Activated CD8-positive, alpha-beta memory T cell treated with anti-CD3 and anti-CD28 coated beads for 36 hours (primary cell): ENCODE measurements around the gene INTS15. TPM values are rescaled to one million over a fixed set of nuclear protein-coding genes. Genes with fewer than 3 reads are reported as not detected.

Experiments used
- CTCF ChIA-PET: fragments of 350-600 bp; sonication (Branson Sonifier 250); formaldehyde crosslinking; loops from one replicate; lab custom pipeline; 2021; ENCODE audit warnings: antibody characterized with exemption; lab: Charles Lee
- POLR2A ChIA-PET: fragments of 350-600 bp; sonication (Branson Sonifier 250); formaldehyde crosslinking; loops from one replicate; lab custom pipeline; 2021; ENCODE audit warnings: antibody characterized with exemption; lab: Charles Lee
- total RNA-seq, 2 experiments: library from RNA; stranded (reverse); gene quantifications; one replicate each; pipeline ENCODE4 v1.2.3, GENCODE V29; 2021

Gene INTS15
- 10 to 100 TPM; 38.2 to 39.6 TPM for total RNA-seq

DNA sequence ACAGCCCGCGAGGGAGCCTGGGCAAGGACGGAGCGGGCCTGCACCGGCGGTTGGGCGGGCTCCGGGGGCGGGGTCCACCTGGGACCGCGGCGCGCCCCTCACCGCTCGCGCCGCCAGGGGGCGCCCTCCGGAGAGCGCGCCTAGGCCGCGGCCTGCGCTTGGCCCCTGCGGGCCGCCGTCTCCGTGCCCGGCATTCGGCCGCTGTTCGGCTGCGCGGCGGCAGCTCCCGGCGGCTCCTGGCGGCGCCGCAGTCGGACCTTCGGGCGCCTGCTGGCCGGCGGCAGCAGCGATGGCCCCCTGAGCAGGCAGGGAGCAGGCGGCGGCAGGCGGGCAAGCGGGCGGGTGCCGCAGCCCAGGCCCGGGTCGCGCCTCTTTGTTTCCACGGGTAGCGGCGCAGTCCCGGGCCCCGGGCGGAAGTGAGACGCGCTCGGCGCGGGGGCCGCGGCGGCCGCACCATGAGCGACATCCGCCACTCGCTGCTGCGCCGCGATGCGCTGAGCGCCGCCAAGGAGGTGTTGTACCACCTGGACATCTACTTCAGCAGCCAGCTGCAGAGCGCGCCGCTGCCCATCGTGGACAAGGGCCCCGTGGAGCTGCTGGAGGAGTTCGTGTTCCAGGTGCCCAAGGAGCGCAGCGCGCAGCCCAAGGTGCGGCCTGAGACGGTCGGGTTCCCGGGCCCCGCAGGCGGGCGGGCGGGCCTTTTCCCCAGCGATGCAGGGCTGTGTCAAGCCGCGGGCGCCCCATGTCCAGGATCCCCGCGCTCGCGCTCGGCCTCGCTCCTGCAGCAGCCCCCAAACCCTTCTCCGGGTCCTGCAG is at the start of gene INTS15:
Gene INTS15, plus strand, starts transcription at position 193 of the 816 bp plus-strand sequence. Its CDS starts 263 bp downstream, at position 456.
- POLR2A ChIA-PET: interaction anchor here (0.5 to 1.4 kb wide), 4 partner anchors 9 to 757 kb away, joined by 3 to 4 read pairs (median 4); no protein-coding TSS in a partner anchor

DNA sequence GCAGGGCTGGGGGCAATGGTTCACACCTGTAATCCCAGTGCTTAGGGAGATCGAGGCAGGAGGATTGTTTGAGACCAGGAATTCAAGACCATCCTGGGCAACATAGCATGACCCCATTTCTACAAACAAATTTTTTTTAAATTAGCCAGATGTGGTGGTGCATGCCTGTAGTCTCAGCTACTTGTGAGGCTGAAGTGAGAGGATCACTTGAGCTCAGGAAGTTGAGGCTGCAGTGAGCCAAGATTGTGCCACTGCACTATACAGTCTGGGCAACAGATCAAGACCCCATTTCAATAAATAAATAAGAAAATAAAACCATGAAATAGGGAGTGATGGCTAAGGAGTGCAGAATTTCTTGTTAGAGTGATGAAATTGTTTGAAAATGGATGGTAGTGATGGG is 47.5 kb upstream of the INTS15 start:
- CTCF ChIA-PET: no interaction called here

More for the DNA sequence above, at the start of gene INTS15:
- CTCF ChIA-PET: interaction anchor here (0.9 to 1.4 kb wide), 5 partner anchors 12 to 75 kb away, joined by 3 to 6 read pairs (median 4); no protein-coding TSS in a partner anchor

DNA sequence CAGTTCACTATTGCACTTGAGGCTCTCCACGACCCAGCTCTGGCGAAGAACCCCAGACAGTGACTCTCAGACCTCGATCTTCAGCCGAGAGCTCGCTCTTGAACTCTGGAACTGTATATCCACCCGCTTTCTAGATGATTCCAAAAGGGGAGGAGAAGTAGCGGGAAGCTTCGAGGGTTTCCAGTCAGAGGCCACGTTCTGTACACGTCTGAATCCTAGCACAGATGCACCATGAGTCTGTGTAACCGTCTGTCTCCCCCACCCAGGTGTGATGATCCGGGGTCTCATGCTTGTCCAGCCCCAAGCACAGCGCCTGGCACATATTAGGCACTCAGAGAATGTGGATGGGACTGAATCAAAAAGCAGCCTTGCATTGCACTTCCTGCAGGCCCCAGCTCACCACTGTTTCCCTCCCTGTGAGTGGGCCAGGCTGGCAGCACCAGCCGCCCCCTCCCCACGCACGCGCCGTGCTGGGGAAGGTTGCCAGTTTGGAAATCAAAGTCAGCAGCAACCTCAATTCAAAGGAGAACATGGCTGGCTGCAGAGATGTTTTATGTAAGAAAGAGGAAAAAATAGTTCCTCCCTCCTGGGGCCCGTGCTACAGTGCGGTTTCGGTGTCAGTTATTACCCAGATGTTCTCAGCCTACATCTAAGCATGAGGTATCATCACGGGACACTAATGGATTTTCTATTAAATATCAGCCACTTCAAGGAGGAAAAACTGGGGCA is 44.3 kb upstream of the INTS15 start:
- ChIA-PET POLR2A (interaction anchor here (0.5 kb wide), 1 partner anchor 1033 kb away, joined by 3 read pairs; no protein-coding TSS in a partner anchor), CTCF (no interaction called here)

More for the DNA sequence above, 47.5 kb upstream of the INTS15 start:
- POLR2A ChIA-PET: no interaction called here

GRCh38 chr7:6546498-6547251 is 43.1 kb upstream of the INTS15 start:
- POLR2A ChIA-PET: no interaction called here
- CTCF ChIA-PET: no interaction called here

DNA sequence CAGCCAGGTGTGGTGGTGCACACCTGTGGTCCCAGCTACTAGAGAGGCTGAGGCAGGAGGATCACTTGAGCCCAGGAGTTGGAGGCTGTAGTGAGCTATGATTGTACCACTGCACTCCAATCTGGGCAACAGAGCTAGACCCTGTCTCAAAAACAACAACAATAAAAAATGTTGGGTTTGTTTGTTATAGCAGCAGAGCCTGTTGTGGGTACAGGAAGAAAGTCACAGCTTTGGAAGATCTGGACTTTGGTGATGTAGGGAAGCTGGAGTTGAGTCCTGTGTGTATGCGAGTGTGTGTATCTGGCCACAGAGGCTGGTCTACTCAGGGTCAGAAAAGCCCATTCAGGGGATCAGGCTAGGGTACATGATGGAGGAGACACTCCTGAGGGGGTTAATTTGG is 42.4 kb upstream of the INTS15 start:
- POLR2A ChIA-PET: no interaction called here
- CTCF ChIA-PET: interaction anchor here (1.0 kb wide), 1 partner anchor 45 kb away, joined by 3 read pairs; no protein-coding TSS in a partner anchor

DNA sequence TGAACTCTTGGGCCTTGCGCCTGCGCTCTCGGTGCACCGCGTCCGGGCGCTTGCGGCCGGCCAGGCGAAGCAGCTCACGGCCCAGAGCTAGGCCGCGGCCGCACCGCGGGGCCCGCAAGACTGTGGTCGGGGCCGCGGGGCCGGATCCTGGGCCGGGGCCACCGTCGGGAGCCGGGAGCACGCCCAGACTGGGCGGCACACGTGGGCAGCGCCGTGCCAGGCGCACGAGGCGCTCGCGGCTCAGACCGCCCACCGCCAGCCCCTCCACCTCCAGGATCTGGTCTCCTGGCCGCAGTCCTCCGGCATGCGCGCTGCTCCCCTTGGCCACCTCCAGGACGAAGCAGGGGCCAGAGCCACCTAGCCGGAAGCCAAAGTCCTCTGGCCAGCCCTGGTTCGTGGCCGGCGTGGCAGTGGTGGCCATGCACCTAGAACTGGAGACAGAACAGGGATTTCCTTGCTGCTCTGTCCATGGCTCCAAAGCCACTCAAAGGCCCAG is 38.8 kb upstream of the INTS15 start, which contains the start of gene GRID2IP:
Gene GRID2IP, minus strand, starts transcription at position 446 of the 496 bp plus-strand sequence. Its CDS starts 25 bp downstream, at position 421.
- CTCF ChIA-PET: no interaction called here
- POLR2A ChIA-PET: no interaction called here

DNA sequence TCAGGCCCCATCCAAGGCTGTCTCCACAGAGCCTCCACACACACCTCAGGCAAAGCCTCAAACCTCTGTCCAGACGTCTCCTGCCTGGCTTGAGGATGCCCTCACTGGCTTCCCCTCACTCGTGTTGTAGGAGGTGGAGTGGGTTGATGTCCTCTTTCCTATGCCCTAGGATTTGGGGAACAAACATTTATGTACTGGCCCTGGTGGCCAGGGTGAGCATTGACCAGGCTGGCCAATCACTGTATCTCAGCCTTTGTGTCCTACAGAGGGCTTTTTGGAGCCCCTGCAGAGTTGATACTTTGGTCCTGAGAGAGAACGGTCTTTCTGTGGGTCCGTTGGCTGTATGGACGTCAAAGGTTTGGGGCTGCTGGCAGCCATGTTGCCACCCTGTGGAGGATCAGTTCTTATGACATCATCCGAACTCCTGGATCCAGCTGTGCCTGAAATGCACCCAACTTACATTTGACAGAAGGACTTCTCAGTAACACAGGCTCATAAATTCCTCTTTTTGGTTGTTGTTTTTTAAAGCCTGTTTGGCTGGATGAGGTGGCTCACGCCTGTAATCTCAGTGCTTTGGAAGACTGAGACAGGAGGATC is 36.3 kb upstream of the INTS15 start:
- ChIA-PET POLR2A (no interaction called here), CTCF (interaction anchor here (0.7 kb wide), 1 partner anchor 66 kb away, joined by 4 read pairs; no protein-coding TSS in a partner anchor)

GRCh38 chr7:6554848-6555247 is 35.0 kb upstream of the INTS15 start:
- ChIA-PET CTCF (interaction anchor here (0.6 kb wide), 1 partner anchor 70 kb away, joined by 3 read pairs; no protein-coding TSS in a partner anchor), POLR2A (interaction anchor here (0.7 kb wide), 2 partner anchors 8 to 351 kb away, joined by 4 to 6 read pairs; no protein-coding TSS in a partner anchor)

DNA sequence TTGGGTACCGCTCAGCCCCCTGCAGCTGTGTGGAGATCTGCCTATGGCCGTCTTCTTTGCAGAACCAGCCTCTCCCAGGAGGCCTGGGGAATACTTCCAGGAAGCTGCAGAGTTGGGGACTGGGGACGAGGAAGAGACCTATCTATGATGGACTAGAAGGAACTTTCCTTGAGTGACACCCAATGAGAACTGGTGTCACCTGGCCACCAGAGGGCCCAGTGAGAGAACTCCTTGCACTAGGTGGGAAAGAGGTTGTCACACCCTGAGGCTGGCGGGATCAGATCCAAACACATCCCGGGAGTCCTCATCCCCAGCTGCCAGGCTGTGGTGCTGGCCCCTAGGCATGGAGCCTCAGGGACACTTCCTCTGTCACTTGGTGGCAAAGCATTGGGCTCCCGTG is 33.6 kb upstream of the INTS15 start:
- POLR2A ChIA-PET: no interaction called here

DNA sequence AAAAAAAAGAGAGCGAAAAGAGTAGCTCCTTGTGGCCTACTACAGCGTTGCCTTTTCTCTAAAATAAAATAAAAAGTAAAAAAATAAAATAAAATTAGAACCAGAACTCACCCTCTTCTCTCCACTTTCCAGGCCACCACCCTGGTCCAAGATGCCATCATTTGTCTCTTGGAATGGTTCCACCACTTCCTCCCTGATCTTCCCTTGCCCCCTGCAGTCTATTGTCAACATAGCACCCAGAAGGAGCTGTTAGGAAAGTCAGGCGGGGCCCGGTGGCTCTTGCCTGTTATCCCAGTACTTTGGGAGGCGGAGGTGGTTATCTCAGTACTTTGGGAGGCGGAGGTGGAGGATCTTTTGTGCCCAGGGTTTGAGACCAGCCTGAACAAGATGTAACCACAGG is 31.0 kb upstream of the INTS15 start:
- CTCF ChIA-PET: interaction anchor here (0.6 to 1.9 kb wide), 10 partner anchors 9 to 110 kb away, joined by 3 to 6 read pairs (median 4); no protein-coding TSS in a partner anchor
- POLR2A ChIA-PET: interaction anchor here (0.7 kb wide), 1 partner anchor 52 kb away, joined by 7 read pairs; no protein-coding TSS in a partner anchor

More for the DNA sequence above, 33.6 kb upstream of the INTS15 start:
- CTCF ChIA-PET: no interaction called here

GRCh38 chr7:6559896-6560295 is 29.9 kb upstream of the INTS15 start:
- POLR2A ChIA-PET: no interaction called here
- CTCF ChIA-PET: interaction anchor here (1.9 kb wide), 1 partner anchor 32 kb away, joined by 6 read pairs; no protein-coding TSS in a partner anchor

GRCh38 chr7:6562106-6562505 is 27.7 kb upstream of the INTS15 start:
- POLR2A ChIA-PET: no interaction called here
- CTCF ChIA-PET: interaction anchor here (0.5 kb wide), 1 partner anchor 45 kb away, joined by 3 read pairs; no protein-coding TSS in a partner anchor

GRCh38 chr7:6563936-6564770 is 25.7 kb upstream of the INTS15 start:
- ChIA-PET POLR2A (no interaction called here), CTCF (interaction anchor here (2.0 kb wide), 1 partner anchor 11 kb away, joined by 4 read pairs; no protein-coding TSS in a partner anchor)

DNA sequence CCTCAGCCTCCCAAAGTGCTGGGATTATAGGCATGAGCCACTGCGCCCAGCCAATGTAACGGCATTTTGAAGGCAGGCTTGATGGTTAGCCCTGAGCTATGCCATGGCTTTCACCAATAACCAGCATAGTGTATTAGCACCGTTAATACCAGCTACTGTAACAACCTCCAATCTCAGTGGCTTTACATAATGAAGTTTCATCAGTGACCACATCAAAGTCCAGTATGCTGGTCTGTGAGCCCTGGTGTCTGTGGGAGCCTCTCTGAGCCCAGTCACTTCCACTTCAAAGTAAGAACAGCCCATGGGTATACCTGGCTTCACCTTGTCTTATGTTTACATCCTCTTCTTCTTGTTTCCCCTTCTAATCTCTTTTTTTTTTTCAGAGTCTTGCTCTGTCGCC is 24.2 kb upstream of the INTS15 start:
- POLR2A ChIA-PET: no interaction called here
- CTCF ChIA-PET: no interaction called here

- ChIA-PET CTCF (interaction anchor here (1.9 kb wide), 1 partner anchor 9 kb away, joined by 4 read pairs; no protein-coding TSS in a partner anchor), POLR2A (no interaction called here)
These were observed 21.9 kb upstream of the INTS15 start for GRCh38 chr7:6567886-6568285.

DNA sequence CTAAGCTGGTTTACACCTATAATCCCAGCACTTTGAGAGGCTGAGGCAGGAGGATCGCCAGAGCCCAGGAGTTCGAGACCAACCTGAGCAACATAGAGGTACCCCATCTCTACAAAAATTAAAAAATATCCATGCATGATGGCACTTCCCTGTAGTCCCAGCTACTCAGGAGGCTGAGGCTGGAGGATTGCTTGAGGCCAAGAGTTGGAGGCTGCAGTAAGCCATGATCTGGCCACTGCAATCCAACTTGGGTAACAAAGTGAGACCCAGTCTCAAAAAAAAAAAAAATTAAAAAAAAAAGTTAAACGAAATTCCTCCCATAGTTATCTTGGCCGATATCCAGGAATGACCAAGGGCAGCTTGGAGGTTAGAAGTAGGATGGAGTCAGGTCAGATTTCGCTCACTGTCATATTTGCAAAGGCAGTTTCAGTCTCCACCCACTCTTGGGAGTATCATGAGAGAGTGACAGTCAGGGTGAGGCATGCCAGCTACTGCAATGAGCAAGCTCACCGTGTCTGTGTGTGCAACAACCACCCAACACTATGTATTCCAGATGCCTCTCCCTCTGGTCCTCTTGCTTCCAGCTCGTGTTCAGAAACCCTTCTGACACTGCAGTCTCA is 18.6 kb upstream of the INTS15 start:
- ChIA-PET CTCF (interaction anchor here (0.7 to 1.7 kb wide), 2 partner anchors 19 to 32 kb away, joined by 3 to 4 read pairs; partner anchors contain the start of gene INTS15), POLR2A (no interaction called here)
